K562 (cell line): ENCODE data around the gene ZNHIT3.

Source experiments
- CREBBP ChIP-seq: IDR thresholded peaks from one replicate; pipeline ENCODE4 v1.6.1; 2012; ENCODE audit warnings: low read depth, mild to moderate bottlenecking, control low read depth, inconsistent platforms, low read length
- ERF ChIP-seq: fragments of 450-650 bp; formaldehyde crosslinking; IDR thresholded peaks from 2 replicates; pipeline ENCODE4 v1.4.0; 2020; ENCODE audit warnings: mild to moderate bottlenecking, mixed read lengths
- HEY1 ChIP-seq: fragments of 250-450 bp; sonication (Bioruptor Pico); IDR thresholded peaks from 2 replicates; pipeline ENCODE4 v1.5.0; 2020; ENCODE audit warnings: mild to moderate bottlenecking, moderate library complexity, borderline replicate concordance
- MAX ChIP-seq: sonication (generic); formaldehyde crosslinking; IDR thresholded peaks from 2 replicates; pipeline ENCODE4 v1.9.0; 2022; ENCODE audit warnings: mild to moderate bottlenecking, missing genetic modification reagents
- MAZ ChIP-seq, 2 experiments: fragments of 450-650 bp in 1 of 2; sonication (generic) in 1 of 2; formaldehyde crosslinking; IDR thresholded peaks in 1 of 2; conservative IDR thresholded peaks in 1 of 2; 2 replicates each; pipeline versions ENCODE4 v1.4.0 to v1.5.0; 2020; ENCODE audit warnings: mild to moderate bottlenecking in 1 of 2, missing genetic modification reagents in 1 of 2
- MEF2D ChIP-seq: conservative IDR thresholded peaks from 2 replicates; pipeline ENCODE4 v1.6.1; 2016; ENCODE audit warnings: low read depth, missing genetic modification characterization, missing compliant biosample characterization
- POLR3A ChIP-seq: IDR thresholded peaks from 2 replicates; pipeline ENCODE4 v1.6.1; 2011; ENCODE audit warnings: borderline replicate concordance, mild to moderate bottlenecking, moderate library complexity; ENCODE audit not compliant: insufficient read length, insufficient read depth; ENCODE audit errors: extremely low read depth
- RAD21 ChIP-seq, 2 experiments: fragments of 250-450 bp in 1 of 2; fragments of 450-650 bp in 1 of 2; sonication (Bioruptor Pico) in 1 of 2; formaldehyde crosslinking in 1 of 2; IDR thresholded peaks in 1 of 2; conservative IDR thresholded peaks in 1 of 2; 2 replicates each; pipeline versions ENCODE4 v1.4.0 to v1.8.0; 2020 to 2022; ENCODE audit warnings: mild to moderate bottlenecking in 2 of 2, moderate library complexity in 1 of 2
- RFX5 ChIP-seq: IDR thresholded peaks from 2 replicates; pipeline ENCODE4 v1.6.1; 2011; ENCODE audit warnings: low read depth, mild to moderate bottlenecking, improper control_type of control experiment, low read length
- TAF1 ChIP-seq: IDR thresholded peaks from 2 replicates; pipeline ENCODE4 v1.6.1; 2011; ENCODE audit warnings: mild to moderate bottlenecking, low read length, moderate library complexity; ENCODE audit not compliant: insufficient read depth, control insufficient read depth, severe bottlenecking; ENCODE audit errors: extremely low read depth
- ZZZ3 ChIP-seq: fragments of 450-650 bp; IDR thresholded peaks from 2 replicates; pipeline ENCODE4 v1.6.1; 2016; ENCODE audit warnings: antibody characterized with exemption, mild to moderate bottlenecking, moderate library complexity
- TF ChIP-seq, protein P1 (sequence below), 3 experiments: IDR thresholded peaks in 2 of 3; conservative IDR thresholded peaks in 1 of 3; 2 replicates each; pipeline ENCODE4 v1.5.1; 2011 to 2012; ENCODE audit warnings: low read length in 3 of 3, mild to moderate bottlenecking in 3 of 3, control low read depth in 2 of 3, improper control_type of control experiment in 1 of 3, inconsistent platforms in 1 of 3, low read depth in 1 of 3, mixed read lengths in 1 of 3, moderate library complexity in 1 of 3; ENCODE audit not compliant: insufficient read depth in 2 of 3

- TF ChIP-seq RFX5 (no peak), MEF2D (no peak), MAZ (CRISPR knock-in tag; conservative IDR thresholded peaks at IDR 0.05 in 1 of 2, IDR thresholded peaks at IDR 0.05 in 1 of 2) (no peak), ERF (CRISPR knock-in tag) (no peak), HEY1 (CRISPR knock-in tag) (no peak), POLR3A (no peak), MAX (CRISPR knock-in tag) (no peak), RAD21 (CRISPR knock-in tag; conservative IDR thresholded peaks at IDR 0.05 in 1 of 2, IDR thresholded peaks at IDR 0.05 in 1 of 2) (no peak), TAF1 (no peak), ZZZ3 (no peak), CREBBP (no peak)
- TF ChIP-seq, protein P1, sequence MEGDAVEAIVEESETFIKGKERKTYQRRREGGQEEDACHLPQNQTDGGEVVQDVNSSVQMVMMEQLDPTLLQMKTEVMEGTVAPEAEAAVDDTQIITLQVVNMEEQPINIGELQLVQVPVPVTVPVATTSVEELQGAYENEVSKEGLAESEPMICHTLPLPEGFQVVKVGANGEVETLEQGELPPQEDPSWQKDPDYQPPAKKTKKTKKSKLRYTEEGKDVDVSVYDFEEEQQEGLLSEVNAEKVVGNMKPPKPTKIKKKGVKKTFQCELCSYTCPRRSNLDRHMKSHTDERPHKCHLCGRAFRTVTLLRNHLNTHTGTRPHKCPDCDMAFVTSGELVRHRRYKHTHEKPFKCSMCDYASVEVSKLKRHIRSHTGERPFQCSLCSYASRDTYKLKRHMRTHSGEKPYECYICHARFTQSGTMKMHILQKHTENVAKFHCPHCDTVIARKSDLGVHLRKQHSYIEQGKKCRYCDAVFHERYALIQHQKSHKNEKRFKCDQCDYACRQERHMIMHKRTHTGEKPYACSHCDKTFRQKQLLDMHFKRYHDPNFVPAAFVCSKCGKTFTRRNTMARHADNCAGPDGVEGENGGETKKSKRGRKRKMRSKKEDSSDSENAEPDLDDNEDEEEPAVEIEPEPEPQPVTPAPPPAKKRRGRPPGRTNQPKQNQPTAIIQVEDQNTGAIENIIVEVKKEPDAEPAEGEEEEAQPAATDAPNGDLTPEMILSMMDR (IDR thresholded peaks at IDR 0.05 in 2 of 3, conservative IDR thresholded peaks at IDR 0.05 in 1 of 3; ENCODE audit: insufficient read depth in 2 of 3, low read depth in 1 of 3, low read length in 3 of 3) = no peak
Measured at GRCh38 chr17:36505171-36505570, 18.7 kb downstream of the ZNHIT3 start.
